Smooth muscle cell (in vitro differentiated cells): ENCODE data around the gene UNKL. TPM values are rescaled to one million over a fixed set of nuclear protein-coding genes. Genes with fewer than 3 reads are reported as not detected.

ENCODE experiments used
- DNase-seq: peaks from one replicate; lab custom pipeline; 2025; ENCODE audit not compliant: unreplicated experiment; lab: John Stamatoyannopoulos, UW
- H2AFZ ChIP-seq: fragments of 200-600 bp; sonication (generic); 2 replicates; pipeline ENCODE4 v1.6.0; 2016; ENCODE audit warnings: antibody characterized with exemption, low read depth, mild to moderate bottlenecking
- H3F3A ChIP-seq: fragments of 200-600 bp; sonication (generic); 2 replicates; pipeline ENCODE4 v1.6.0; 2017; ENCODE audit warnings: antibody characterized with exemption, low read depth
- H3K27ac ChIP-seq: fragments of 200-600 bp; sonication (generic); 2 replicates; pipeline ENCODE4 v1.5.1; 2016; ENCODE audit warnings: low read depth, mild to moderate bottlenecking
- H3K27me3 ChIP-seq: fragments of 200-600 bp; sonication (generic); 2 replicates; pipeline ENCODE4 v1.6.1; 2016; ENCODE audit warnings: low read depth, mild to moderate bottlenecking
- H3K36me3 ChIP-seq: fragments of 200-600 bp; sonication (generic); 2 replicates; pipeline ENCODE4 v1.5.1; 2016; ENCODE audit warnings: low read depth
- H3K4me1 ChIP-seq: fragments of 200-600 bp; sonication (generic); 2 replicates; pipeline ENCODE4 v1.5.1; 2016; ENCODE audit warnings: low read depth
- H3K4me2 ChIP-seq: fragments of 200-600 bp; sonication (generic); 2 replicates; pipeline ENCODE4 v1.6.0; 2016; ENCODE audit warnings: mild to moderate bottlenecking
- H3K4me3 ChIP-seq: fragments of 200-600 bp; sonication (generic); 2 replicates; pipeline ENCODE4 v1.5.1; 2016; ENCODE audit warnings: mild to moderate bottlenecking
- H3K79me2 ChIP-seq: fragments of 200-600 bp; sonication (generic); 2 replicates; pipeline ENCODE4 v1.6.0; 2016; ENCODE audit warnings: low read depth, mild to moderate bottlenecking
- H3K9ac ChIP-seq: fragments of 200-600 bp; sonication (generic); 2 replicates; pipeline ENCODE4 v1.6.0; 2016; ENCODE audit warnings: low read depth
- H3K9me3 ChIP-seq: fragments of 200-600 bp; sonication (generic); replicated peaks from 2 replicates; pipeline ENCODE4 v1.5.1; 2016; ENCODE audit warnings: low read depth
- H4K20me1 ChIP-seq: fragments of 200-600 bp; sonication (generic); 2 replicates; pipeline ENCODE4 v1.6.0; 2016; ENCODE audit warnings: low read depth
- CTCF ChIP-seq: fragments of 200-600 bp; sonication (generic); IDR thresholded peaks from 2 replicates; pipeline ENCODE4 v1.5.1; 2017; ENCODE audit warnings: borderline replicate concordance, mild to moderate bottlenecking, antibody characterized with exemption; ENCODE audit not compliant: insufficient read depth, poor library complexity, severe bottlenecking
- WGBS: methylation state at CpG from one replicate; pipeline ENCODE4 v1.1.7; 2016; ENCODE audit warnings: low lambda C conversion rate; 5-methylcytosine and 5-hydroxymethylcytosine counted together
- polyA plus RNA-seq: library from polyadenylated mRNA; unstranded; fragments of >200 nt; fragmentation: Nextera tagmentation; extraction: Ambion mirVana; gene quantifications from 2 replicates; pipeline ENCODE4 v1.2.1, GENCODE V29; 2016
- total RNA-seq: library from RNA; depleted of rRNA; stranded (reverse); fragments of >200 nt; gene quantifications from 2 replicates; pipeline ENCODE4 v1.2.3, GENCODE V29; 2014

UNKL gene
- total and polyA plus RNA-seq, 2 experiments from 2014 or later = 5.2 to 6.2 TPM

GRCh38 chr16:1427473-1428461 lies 13.3 kb upstream of the UNKL start:
- H3K9ac ChIP-seq = no peak overlapping the region
- 93% methylated on average over 45 of the region's 53 CpGs for WGBS
- DNase-seq = no peak
- no peak overlapping the region for H3K4me2 ChIP-seq
- no peaks in the 10 kb centered on the region for H4K20me1 ChIP-seq
- H3K4me1 ChIP-seq = no peaks in the 10 kb centered on the region
- no peak overlapping the region for H3K4me3 ChIP-seq
- TF ChIP-seq CTCF = no peak
- H3K27ac ChIP-seq = no peak overlapping the region
- H2AFZ ChIP-seq = no peak overlapping the region
- no peaks in the 10 kb centered on the region for H3K9me3 ChIP-seq
- H3K79me2 ChIP-seq = no peaks in the 10 kb centered on the region
- H3K36me3 ChIP-seq = no peaks in the 10 kb centered on the region
- H3F3A ChIP-seq = no peaks in the 10 kb centered on the region
- H3K27me3 ChIP-seq = no peaks in the 10 kb centered on the region

DNA sequence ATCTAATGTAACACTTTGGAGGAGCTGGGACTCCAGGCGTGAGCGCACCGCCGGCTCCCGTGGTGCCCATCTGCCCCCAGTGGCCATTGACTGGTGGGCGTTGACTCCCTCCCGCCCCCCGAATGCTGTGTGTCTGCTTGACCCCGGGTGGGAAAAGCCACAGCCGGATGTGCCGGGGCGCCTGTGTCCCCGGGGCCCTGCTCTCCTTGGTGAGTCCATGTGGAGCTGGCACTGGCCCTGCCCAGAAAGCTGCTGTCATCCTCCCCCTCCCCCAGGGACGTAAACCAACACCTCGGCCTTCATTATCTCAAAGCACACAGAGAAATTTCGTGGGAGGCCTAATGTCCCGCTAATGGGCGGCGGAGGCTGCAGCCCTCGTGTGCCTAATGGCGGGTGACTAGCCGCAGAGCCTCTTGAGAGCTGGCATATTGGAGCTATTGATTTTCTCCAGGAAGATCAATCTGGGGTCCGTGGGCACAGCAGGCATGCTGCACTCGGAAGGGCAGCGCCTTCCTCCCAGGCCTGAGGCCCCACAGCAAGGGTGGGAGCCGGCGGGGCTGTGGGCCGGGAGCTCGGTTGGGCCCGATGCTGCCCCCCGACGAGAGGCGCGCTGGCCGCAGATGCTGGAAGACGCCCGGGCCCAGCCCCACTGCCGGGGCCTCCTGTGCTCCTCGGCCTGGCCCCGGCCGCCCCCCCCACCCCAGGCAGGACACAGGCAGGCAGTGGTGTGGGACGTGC lies 12.4 kb upstream of the UNKL start:
- H3K36me3 ChIP-seq = no peaks in the 10 kb centered on the region
- no peak overlapping the region for H2AFZ ChIP-seq
- no peak overlapping the region for H3K27ac ChIP-seq
- DNase-seq = no peak
- H3K9me3 ChIP-seq = no peaks in the 10 kb centered on the region
- no peak overlapping the region for H3K9ac ChIP-seq
- H3K4me3 ChIP-seq = no peak overlapping the region
- H3K4me1 ChIP-seq = no peaks in the 10 kb centered on the region
- H3K27me3 ChIP-seq = no peaks in the 10 kb centered on the region
- H3K4me2 ChIP-seq = no peak overlapping the region
- H3K79me2 ChIP-seq = no peaks in the 10 kb centered on the region
- H4K20me1 ChIP-seq = no peaks in the 10 kb centered on the region
- TF ChIP-seq CTCF = no peak
- WGBS = 80% methylated on average over 33 of the region's 42 CpGs
- H3F3A ChIP-seq = no peaks in the 10 kb centered on the region

GRCh38 chr16:1425616-1426370 lies 11.3 kb upstream of the UNKL start:
- no peak overlapping the region for H3K4me2 ChIP-seq
- no peaks in the 10 kb centered on the region for H3K9me3 ChIP-seq
- H3K4me1 ChIP-seq = no peaks in the 10 kb centered on the region
- no peaks in the 10 kb centered on the region for H4K20me1 ChIP-seq
- WGBS = 94% methylated on average over 16 of the region's 16 CpGs
- H3K27ac ChIP-seq = no peak overlapping the region
- no peak for DNase-seq
- H2AFZ ChIP-seq = no peak overlapping the region
- H3K79me2 ChIP-seq = no peaks in the 10 kb centered on the region
- TF ChIP-seq CTCF = no peak
- no peak overlapping the region for H3K4me3 ChIP-seq
- no peaks in the 10 kb centered on the region for H3K27me3 ChIP-seq
- no peaks in the 10 kb centered on the region for H3F3A ChIP-seq
- H3K36me3 ChIP-seq = no peaks in the 10 kb centered on the region
- no peak overlapping the region for H3K9ac ChIP-seq
